HepG2 (cell line): ENCODE data around the gene IGFN1. TPM values are rescaled to one million over a fixed set of nuclear protein-coding genes. Genes with fewer than 3 reads are reported as not detected.

Experiments used
- AKAP8 ChIP-seq: sonication (generic); formaldehyde crosslinking; IDR thresholded peaks from 2 replicates; pipeline ENCODE4 v1.5.1; 2020; ENCODE audit warnings: mild to moderate bottlenecking, missing genetic modification reagents
- CCAR2 ChIP-seq: fragments of 200-400 bp; formaldehyde crosslinking; optimal IDR thresholded peaks from 2 replicates; pipeline ENCODE3; 2018; ENCODE audit warnings: low read depth, mild to moderate bottlenecking, low read length, moderate library complexity
- CREB1 ChIP-seq, 2 experiments: fragments of 450-650 bp in 1 of 2; IDR thresholded peaks; 2 replicates each; pipeline ENCODE4 v1.6.1; 2016 to 2017; ENCODE audit warnings: control low read depth in 1 of 2, mild to moderate bottlenecking in 1 of 2, missing compliant biosample characterization in 1 of 2, missing genetic modification characterization in 1 of 2
- FOXC1 ChIP-seq: sonication (generic); formaldehyde crosslinking; IDR thresholded peaks from 2 replicates; pipeline ENCODE4 v1.8.0; 2022; ENCODE audit warnings: mild to moderate bottlenecking, missing genetic modification reagents, borderline replicate concordance
- PAWR ChIP-seq: sonication (generic); formaldehyde crosslinking; IDR thresholded peaks from 2 replicates; pipeline ENCODE4 v1.4.0; 2020; ENCODE audit warnings: missing genetic modification reagents, mild to moderate bottlenecking, borderline replicate concordance
- ZNF609 ChIP-seq: sonication (generic); formaldehyde crosslinking; IDR thresholded peaks from 2 replicates; pipeline ENCODE4 v1.4.0; 2020; ENCODE audit warnings: mild to moderate bottlenecking, missing genetic modification reagents, borderline replicate concordance
- ZNF782 ChIP-seq: sonication (generic); formaldehyde crosslinking; IDR thresholded peaks from 2 replicates; pipeline ENCODE4 v1.4.0; 2020; ENCODE audit warnings: missing genetic modification reagents, mild to moderate bottlenecking, borderline replicate concordance
- polyA plus RNA-seq, 8 experiments: library from polyadenylated mRNA; depleted of rRNA in 3 of 8; stranded (reverse) in 7 of 8; unstranded in 1 of 8; fragments of >200 nt; fragmentation: Illumina TruSeq in 4 of 8; extraction: Trizol in 4 of 8; gene quantifications; 2 replicates each; pipeline versions ENCODE4 v1.2.1 to v1.2.3, GENCODE V29; 2011 to 2016; ENCODE audit warnings: low read depth in 4 of 8, missing spikeins in 1 of 8, mixed read lengths in 1 of 8; ENCODE audit not compliant: insufficient read depth in 1 of 8
- total RNA-seq, 5 experiments: library from RNA; depleted of rRNA; stranded (reverse); fragments of >200 nt; fragmentation: Illumina TruSeq; extraction: Trizol; gene quantifications; 2 replicates each; pipeline ENCODE4 v1.2.3, GENCODE V29; 2016; ENCODE audit warnings: low read depth in 1 of 5
- TF ChIP-seq, protein P1 (sequence below): sonication (generic); formaldehyde crosslinking; IDR thresholded peaks from 2 replicates; pipeline ENCODE4 v1.4.0; 2020; ENCODE audit warnings: missing genetic modification reagents
- TF ChIP-seq, protein P2 (sequence below): sonication (generic); formaldehyde crosslinking; IDR thresholded peaks from 2 replicates; pipeline ENCODE4 v1.4.0; 2020; ENCODE audit warnings: missing genetic modification reagents, mild to moderate bottlenecking, borderline replicate concordance
- TF ChIP-seq, protein P3 (sequence below): sonication (generic); formaldehyde crosslinking; IDR thresholded peaks from 2 replicates; pipeline ENCODE4 v1.4.0; 2020; ENCODE audit warnings: missing genetic modification reagents, low read depth, mild to moderate bottlenecking, borderline replicate concordance
- TF ChIP-seq, protein P4 (sequence below): IDR thresholded peaks from 2 replicates; pipeline ENCODE4 v1.6.1; 2016; ENCODE audit warnings: mild to moderate bottlenecking, missing biosample characterization, missing genetic modification reagents

The IGFN1 gene
- total and polyA plus RNA-seq, 2 of the 13 experiments (the other 11 are each of a cell fraction or from before 2014, with no cell fraction given), result 0.04 to 0.05 TPM

GRCh38 chr1:201171063-201172036, 19.3 kb upstream of the IGFN1 start (continued):
- no peak for TF ChIP-seq ZNF609 (CRISPR knock-in tag)
- TF ChIP-seq CREB1 (IDR thresholded peaks at IDR 0.05), result peak; percentile 97
- TF ChIP-seq CREB1 (CRISPR knock-in tag; IDR thresholded peaks at IDR 0.05), result peak; percentile 86
- TF ChIP-seq, protein P1, sequence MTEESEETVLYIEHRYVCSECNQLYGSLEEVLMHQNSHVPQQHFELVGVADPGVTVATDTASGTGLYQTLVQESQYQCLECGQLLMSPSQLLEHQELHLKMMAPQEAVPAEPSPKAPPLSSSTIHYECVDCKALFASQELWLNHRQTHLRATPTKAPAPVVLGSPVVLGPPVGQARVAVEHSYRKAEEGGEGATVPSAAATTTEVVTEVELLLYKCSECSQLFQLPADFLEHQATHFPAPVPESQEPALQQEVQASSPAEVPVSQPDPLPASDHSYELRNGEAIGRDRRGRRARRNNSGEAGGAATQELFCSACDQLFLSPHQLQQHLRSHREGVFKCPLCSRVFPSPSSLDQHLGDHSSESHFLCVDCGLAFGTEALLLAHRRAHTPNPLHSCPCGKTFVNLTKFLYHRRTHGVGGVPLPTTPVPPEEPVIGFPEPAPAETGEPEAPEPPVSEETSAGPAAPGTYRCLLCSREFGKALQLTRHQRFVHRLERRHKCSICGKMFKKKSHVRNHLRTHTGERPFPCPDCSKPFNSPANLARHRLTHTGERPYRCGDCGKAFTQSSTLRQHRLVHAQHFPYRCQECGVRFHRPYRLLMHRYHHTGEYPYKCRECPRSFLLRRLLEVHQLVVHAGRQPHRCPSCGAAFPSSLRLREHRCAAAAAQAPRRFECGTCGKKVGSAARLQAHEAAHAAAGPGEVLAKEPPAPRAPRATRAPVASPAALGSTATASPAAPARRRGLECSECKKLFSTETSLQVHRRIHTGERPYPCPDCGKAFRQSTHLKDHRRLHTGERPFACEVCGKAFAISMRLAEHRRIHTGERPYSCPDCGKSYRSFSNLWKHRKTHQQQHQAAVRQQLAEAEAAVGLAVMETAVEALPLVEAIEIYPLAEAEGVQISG, result peak; percentile 18; the same call in 1 of the 2 replicates
- TF ChIP-seq ZNF782 (CRISPR knock-in tag), result 0 out of 2 replicates have a peak, but pooled peaks have one; percentile 38
- TF ChIP-seq, protein P2, sequence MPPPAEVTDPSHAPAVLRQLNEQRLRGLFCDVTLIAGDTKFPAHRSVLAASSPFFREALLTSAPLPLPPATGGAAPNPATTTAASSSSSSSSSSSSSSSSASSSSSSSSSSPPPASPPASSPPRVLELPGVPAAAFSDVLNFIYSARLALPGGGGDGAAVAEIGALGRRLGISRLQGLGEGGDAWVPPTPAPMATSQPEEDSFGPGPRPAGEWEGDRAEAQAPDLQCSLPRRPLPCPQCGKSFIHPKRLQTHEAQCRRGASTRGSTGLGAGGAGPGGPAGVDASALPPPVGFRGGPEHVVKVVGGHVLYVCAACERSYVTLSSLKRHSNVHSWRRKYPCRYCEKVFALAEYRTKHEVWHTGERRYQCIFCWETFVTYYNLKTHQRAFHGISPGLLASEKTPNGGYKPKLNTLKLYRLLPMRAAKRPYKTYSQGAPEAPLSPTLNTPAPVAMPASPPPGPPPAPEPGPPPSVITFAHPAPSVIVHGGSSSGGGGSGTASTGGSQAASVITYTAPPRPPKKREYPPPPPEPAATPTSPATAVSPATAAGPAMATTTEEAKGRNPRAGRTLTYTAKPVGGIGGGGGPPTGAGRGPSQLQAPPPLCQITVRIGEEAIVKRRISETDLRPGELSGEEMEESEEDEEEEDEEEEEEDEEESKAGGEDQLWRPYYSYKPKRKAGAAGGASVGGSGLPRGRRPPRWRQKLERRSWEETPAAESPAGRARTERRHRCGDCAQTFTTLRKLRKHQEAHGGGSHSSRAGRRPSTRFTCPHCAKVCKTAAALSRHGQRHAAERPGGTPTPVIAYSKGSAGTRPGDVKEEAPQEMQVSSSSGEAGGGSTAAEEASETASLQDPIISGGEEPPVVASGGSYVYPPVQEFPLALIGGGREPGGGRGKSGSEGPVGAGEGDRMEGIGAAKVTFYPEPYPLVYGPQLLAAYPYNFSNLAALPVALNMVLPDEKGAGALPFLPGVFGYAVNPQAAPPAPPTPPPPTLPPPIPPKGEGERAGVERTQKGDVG (CRISPR knock-in tag), result 0 out of 2 replicates have a peak, but pooled peaks have one; percentile 12
- TF ChIP-seq, protein P3, sequence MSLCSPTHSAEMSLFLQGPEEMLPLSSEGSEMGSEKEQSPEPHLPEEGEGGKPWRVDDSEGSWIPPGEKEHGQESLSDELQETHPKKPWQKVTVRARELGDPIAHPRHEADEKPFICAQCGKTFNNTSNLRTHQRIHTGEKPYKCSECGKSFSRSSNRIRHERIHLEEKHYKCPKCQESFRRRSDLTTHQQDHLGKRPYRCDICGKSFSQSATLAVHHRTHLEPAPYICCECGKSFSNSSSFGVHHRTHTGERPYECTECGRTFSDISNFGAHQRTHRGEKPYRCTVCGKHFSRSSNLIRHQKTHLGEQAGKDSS (CRISPR knock-in tag), result peak; percentile 70; the same call in 1 of the 2 replicates
- no peak for TF ChIP-seq AKAP8 (CRISPR knock-in tag)
- TF ChIP-seq FOXC1, result peak; percentile 75; the same call in 1 of the 2 replicates
- TF ChIP-seq, protein P4, sequence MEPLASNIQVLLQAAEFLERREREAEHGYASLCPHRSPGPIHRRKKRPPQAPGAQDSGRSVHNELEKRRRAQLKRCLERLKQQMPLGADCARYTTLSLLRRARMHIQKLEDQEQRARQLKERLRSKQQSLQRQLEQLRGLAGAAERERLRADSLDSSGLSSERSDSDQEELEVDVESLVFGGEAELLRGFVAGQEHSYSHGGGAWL, result peak; percentile 46; the same call in 1 of the 2 replicates
- no peak for TF ChIP-seq CCAR2
- 0 out of 2 replicates have a peak, but pooled peaks have one; percentile 17 for TF ChIP-seq PAWR (CRISPR knock-in tag)
